Stimulated activated CD4-positive, alpha-beta T cell treated with anti-CD3 and anti-CD28 coated beads, Interleukin-1b, Interleukin-23, amount 100 ng/mL, for 1 hour (primary cell): ENCODE measurements around the gene HTR4.

ENCODE experiments used
- DNase-seq, 2 donors: peaks; one replicate each; pipeline ENCODE4 v3.0.0-alpha.2; 2020; ENCODE audit warnings: low read depth in 2 of 2

The HTR4 gene

DNA sequence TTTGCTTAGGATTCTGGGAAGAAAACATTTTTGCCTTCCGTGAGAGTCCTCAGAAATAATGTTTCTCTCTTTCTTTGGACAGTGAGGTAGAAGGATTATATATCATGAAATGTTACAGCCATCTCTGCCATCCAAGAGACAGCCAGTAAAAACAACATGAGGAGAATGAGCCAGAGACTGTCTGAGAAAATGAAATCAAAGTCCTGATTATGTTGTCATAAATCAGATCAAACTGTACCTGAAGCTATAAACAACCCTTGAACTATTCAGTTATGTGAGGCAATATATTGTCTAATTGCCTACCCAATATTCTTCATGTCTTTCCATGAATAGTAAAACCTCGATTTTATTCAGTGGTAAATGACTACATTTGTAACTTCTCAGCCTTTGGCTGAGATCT lies 9.2 kb upstream of the HTR4 start:
- no peak for DNase-seq

DNA sequence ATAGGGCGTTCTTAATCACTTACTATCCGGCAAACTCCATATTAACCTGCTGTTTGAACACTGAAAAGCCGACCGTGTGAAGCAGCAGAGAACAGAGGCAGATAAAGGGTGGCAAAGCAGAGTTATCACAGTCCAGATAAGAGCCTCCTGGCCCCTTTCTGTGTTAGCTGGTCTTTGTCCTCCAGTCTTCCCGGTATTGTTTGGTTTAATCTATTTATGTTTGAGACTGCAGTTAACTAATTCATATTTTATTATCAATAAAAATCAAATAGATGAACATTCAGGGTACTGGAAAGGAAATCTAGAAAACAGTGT lies 6.0 kb upstream of the HTR4 start:
- no peak for DNase-seq

DNA sequence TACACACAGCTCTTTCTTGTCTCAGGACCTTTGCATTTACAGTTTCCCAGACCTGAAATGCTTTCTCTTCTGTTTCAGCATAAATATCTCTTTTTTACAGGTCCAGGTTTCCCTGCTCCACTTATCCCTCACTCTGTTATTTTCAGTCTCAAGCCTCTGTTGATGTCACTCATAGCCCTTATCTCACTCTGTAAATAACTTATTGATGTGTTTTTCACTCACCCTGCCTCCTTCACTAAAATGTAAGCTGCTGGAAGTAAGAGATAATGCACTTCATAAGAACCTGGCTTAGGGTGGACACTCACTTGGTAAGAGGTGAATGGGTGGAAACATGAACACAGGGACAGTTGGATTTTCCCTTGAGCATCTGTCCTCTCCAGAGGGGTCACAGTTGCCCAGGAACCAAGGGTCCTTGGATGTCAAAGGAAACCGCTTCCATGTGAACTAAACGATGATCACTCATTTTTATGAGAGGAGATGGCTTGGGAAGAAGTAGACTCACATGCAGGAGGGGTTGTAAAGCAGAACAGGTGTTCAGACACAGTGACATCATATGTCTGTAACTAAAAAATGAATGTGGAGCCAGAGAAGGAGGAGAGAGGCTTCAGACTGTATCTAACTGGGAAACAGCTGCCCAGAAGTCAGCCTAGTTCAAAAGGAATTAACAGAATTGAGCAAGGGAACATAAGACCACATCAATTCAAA lies 5.5 kb upstream of the HTR4 start:
- DNase-seq: no peak

DNA sequence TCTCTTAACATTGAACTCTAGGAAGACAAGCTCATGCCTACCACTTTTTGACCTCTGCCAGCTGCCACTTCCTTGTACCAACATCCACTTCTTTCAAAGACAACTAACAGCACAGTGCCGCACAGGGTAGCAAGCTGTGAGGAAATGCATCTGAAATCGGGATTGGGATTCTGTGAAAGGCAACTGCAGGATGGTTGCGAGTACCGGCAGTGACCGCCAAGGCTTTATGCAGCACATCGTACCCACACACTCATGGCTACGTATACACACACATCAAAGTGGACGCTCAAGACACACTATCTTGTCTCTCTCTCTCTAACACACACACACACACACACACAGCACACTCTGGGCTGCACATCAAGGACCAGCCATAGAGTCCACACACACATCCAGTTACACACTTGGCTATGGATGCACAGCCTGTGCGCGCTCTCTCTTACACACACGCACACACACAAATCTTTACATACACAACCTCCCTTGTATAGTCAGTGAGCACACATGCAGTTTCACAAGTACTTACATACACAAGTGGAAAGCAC lies 964 bp downstream of the HTR4 start:
- DNase-seq: no peak

DNA sequence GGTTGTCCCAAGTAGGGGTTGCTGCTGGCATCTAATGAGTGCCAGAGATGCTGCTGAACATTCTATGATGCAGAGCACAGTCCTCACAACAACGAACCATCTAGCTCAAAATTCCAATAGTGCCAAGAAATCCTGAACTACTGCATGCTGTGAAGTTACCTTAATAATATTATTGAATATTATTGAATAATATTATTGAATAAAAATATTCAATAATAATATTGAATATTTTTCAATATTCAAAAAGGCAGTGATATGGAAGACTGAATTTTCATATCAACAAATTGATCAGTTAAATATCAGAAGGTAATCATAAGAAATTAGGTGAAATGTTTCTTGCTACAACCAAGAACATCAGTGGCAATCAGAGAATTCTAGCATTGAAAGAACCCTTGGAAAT lies 2.8 kb downstream of the HTR4 start:
- no peak for DNase-seq

DNA sequence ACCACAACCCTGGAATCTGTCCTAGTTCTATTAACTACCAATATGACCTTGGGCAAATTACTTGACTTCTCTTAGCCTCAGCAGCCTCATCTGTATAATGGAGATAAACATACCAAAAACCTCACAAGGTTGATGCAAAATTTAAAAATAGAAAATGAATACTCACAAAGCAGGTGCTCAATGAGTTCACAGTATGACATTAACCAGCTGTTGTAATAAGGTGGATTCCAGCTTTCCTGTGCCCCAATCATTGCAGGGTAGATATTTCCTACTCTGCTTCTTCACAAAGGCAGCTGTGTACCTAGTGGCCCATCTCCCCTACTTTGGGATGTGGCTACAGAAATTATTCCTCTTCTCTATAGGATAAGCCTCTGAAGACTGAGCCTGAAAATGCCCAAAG lies 8.8 kb downstream of the HTR4 start:
- DNase-seq: no peak

DNA sequence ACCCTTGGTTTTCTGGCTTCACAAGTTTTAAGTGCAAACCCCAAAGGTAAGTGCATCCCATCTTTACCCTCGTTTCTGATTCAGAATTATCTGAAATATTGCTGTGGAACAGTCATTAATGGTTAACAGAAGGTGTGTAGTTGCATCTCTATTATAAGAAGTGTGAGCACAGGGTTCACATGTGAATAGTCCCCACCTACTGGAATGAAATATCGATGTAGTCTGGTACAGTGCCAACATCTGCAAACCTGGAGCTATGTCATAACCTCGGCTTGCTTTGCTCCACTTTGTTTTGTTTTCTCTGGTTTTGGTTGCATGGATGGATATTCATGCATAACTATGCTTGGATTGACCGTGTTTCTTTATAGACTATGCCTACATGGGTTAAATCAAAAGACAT lies 12.6 kb downstream of the HTR4 start:
- DNase-seq: no peak

DNA sequence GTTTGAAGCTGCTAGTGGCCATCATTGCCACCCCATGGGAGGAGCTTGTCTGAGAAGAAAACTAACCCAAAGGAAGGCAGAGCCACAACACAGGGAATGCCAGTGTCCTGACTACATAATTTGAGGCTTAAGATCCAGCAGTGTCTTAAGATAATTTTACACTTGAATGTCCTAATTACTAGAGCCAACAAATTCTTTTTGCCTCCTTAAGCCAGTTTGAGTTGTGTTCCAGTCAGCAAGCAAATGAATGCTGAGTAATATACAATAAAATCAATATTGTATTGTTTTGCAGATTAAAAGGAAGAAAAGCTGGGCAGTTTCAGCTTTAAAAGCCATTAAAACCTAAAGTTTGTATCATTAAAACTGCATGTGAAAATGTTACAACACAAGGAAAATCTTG lies 13.9 kb downstream of the HTR4 start:
- no peak for DNase-seq

DNA sequence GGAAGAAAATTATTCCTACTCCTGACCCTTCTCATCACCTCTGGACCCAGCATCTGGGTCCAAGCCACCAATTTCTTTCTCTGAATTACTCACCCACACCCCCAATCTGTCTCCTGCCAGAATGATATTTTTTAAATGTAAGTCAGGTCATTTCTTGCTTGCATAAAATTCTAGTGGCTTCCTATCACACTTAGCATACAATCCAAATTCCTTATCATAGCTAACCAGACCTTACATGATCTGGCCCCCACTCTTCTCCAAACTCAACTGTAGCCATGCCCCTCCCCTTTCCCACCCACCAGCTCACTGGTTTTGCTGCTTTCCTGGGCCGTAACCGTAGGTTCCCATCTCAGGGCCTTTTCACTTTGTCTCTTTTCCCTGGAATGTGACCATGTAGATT lies 15.2 kb downstream of the HTR4 start:
- no peak for DNase-seq

DNA sequence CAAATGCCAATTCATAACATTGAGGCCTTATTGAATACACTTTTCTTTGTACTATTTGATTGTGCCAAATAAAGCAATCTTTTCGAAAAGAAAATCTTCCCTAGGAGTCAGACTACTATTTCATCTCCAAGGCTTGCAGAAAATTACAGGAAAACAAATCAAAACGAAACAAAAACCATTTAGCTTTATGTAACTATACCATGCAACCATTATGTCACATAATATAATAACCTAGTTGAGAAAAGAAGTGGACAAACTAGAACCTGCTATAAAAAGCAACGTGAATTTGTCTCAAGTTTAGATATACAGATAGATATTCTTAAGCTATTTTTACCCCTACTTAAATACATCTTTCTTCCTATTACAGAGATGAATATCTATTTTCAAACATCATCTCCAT lies 18.0 kb downstream of the HTR4 start:
- DNase-seq: no peak

DNA sequence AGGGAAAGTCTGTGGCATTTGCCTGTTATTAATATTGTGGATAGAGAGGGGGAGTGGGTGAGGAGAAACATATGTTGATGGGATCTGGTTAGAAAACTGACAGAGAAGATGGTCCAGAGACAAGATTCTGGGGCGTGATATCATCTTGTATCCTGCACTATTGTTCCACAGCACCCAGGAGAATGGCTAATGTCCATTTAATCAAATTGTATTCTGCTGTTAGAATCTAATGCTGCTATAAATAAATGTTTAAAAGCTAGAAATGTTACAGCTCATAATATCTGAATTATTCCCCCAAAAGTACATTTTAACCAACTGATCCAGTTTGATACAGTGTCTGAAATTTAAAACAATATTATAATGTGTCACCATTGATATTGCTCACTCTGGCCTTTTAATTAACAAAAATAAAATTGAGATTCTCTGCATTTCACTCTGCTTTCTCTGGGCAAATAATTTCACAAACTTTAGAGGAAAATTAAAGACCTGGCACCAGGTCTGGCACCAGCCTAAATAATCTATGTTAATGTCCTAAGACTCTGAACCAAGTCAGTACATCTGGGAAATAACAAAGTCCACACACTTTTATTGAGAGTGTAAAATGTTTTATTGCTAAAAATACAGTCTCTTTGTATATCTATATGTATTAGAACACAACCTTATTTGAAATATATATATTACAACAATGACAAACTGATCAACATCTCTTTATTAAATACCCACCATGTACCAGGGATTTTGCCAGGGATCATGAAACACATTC lies 18.8 kb downstream of the HTR4 start:
- no peak for DNase-seq

DNA sequence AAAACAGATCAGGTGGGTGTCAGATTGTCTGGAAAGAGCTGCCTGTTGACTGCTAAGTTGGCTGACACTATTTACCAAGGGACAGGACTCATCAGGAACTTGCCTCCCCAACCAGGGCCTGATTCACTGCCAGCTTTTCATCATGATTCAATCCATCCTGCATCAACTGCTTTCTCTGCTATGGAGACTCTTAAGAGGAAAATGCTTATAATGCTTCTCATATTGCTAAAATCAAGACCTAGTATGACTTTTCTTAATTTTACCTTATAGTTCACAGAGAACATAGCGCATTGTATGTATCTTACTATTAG lies 21.3 kb downstream of the HTR4 start:
- no peak for DNase-seq

DNA sequence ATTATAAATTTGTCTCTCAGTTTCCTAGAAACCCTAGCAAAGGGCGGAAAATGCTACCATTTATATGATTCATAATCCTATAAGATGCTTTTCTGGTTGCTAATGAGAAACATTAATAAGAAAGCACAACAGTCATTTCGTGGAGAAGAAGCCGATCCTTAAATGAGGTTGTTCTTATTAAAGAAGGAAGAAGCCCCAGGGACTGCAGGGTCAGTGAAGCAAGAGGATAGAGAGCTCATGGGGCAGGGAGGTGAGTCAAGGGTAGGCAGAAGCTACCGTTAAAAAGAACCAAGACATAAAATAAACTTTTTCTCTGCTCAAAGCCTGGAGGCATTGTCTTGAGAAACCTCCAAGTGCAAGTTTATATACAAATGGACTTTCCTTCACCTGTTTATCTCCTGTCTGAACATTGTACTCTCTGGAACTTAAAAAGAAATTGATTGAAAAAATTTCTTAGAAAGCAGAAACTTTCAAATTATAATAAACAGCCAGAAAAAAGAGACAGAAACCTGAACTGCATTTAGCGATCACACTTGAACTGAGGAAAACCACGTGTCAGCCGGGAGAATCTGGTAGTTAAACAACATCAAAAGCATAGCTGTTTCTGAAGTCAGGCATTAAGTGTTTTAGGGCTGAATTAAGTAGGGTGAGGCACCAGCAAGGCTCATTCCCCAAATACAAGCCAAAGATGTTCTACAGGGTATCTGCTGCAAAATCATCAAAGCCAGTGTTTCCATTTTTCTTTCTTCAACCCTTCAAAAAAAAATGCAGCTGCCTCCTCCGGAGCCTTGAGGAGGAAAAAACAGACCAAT lies 21.9 kb downstream of the HTR4 start:
- DNase-seq: no peak

DNA sequence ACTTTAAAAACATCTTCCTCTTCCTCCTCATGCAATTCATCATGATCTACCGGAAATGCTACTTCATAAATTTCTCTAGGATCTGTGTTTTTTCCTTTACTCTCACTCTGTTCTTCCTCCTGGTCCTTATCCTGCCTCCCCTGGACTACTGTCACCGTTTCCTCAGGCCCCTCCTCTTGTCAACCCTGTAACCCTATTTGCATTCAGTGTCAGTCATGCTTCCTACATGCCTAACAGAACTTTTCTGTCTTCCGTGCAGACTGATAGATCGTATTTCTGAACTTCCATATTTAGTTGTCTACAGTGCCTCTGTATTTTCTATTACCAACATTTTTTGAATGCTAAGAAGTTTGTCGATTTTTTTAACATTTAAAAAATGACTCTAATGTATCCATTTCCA lies 27.3 kb downstream of the HTR4 start:
- DNase-seq: no peak

DNA sequence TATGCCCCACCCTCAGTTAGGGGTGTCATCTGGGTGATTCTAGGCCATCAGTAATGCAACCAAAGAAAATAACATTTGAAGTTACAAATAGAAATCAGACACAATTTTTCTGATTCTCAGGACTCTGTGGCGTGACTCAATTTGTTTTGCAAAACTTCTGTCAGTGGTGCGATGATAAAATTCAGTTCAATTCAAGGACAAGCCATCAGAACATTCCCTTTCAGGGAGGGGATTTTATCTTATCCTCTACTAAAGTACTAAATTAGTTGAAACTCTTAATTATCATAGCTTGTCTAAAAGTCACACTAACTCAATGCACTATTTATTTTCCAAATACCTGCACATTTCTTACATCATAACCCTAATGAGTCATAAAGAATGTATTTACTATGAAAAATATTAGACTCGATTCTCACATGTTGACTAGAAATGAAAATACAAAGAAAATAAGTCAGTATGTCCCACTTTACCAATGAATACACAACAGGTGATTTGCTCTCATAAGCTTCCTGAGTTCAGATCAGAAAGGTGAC lies 28.2 kb downstream of the HTR4 start:
- DNase-seq: no peak

DNA sequence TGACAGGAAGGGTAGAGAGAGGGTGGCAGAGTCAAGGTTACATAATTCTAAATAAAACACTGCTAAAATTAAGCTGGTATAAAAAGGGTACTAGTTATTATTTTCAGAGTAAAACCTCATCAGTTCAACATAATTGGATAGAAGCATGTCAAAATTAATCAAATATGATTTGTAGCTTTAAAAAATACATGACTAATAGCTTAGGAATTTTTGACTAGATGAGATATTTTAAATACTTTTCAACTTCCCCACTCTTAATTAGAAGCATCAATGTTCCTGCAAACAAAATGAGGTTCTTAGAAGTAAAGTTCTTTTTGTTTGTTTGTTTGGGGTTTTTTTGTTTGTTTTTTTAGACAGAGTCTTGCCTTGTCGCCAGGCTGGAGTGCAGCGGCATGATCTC lies 29.1 kb downstream of the HTR4 start:
- no peak for DNase-seq

DNA sequence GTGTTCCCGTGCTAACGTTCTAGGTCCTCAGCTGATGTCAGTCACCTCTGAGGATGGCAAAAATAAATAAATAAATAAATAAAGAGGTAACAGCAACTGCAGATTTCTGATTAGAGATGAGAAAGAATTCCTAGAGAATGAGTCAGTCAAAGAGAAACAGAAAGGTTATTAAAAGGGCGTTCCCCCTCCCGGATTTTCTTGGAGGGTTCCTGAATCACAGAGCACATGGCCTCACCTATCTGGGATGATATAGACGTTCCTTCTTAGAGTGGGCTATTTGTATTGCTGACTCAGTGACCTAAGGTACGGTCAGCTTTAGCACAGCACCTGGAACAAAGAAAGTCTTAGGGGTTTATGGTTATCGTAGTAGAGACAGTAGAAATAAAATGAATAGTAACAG lies 30.6 kb downstream of the HTR4 start:
- DNase-seq: no peak

DNA sequence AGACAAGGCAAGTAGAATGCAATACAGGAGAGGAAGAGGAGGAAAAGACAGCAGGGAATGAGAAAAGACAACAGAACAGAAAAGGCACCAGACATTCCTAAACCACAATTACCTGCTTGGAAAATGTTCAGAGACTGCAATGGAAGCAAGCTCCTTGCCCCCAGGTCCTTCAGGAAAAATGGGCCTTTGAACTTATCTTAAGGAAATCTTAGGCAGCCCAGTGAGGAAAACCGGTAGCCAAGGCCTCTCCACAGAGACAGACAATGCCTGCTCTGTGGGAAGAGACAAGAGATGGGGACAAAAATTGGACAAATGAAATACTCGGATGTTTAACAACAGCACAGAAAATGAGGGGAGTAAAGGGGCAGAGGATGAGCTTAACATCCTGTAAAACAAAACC lies 31.2 kb downstream of the HTR4 start:
- no peak for DNase-seq

DNA sequence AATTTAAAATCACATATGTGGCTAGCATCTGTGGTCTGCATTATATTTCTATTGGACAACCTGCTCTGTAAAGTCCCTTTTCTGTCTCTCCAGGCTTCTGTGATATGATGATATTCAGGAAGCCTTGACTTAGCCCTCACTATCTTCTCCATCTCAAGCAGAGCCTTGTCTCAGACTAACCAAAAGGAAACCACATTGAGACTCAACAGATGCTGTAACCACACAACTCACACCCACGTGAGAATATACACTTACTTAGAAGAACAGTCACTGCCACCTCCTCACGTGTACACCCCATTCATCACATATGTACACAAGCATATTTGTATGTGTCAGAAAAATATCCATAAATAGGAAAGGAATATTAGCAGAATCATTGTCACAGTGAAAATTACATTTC lies 33.6 kb downstream of the HTR4 start:
- no peak for DNase-seq

DNA sequence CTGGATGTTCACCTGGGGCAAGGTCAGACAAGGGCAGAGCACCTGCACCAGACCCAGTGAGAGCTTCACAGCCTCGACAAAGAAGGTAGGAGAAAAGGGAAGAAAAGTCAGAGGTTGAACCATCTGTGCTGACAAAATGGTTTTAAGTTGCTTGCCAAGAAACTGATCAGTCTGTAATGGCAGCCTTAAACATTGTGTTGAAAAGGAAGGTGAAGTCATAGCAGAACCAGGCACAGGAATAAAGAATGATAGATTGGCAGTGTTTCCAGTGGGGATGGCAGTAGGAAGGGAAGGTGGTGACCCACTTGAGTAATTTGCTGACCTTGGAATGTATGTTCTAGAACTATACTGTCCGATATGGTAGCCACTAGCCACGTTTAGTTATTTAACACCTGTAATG lies 34.2 kb downstream of the HTR4 start:
- no peak for DNase-seq

DNA sequence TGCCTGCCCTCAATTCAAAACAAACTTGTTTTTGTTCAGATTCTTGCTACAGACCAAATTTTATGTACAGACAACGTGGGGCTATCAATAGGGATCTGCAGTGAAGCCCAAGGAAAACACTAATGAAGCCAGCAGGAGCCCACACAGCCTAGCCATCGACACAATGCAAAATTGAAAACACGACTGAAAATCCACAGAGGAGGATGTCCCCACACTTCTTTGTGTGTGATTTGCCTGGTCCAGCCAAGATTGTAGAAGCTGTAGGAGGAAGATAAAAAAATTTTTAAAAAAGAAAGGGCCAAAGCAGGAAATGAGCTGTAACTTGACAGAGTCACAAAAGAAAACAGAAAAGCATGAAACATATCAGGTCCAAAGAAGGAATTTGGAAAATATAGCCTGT lies 34.8 kb downstream of the HTR4 start:
- no peak for DNase-seq

DNA sequence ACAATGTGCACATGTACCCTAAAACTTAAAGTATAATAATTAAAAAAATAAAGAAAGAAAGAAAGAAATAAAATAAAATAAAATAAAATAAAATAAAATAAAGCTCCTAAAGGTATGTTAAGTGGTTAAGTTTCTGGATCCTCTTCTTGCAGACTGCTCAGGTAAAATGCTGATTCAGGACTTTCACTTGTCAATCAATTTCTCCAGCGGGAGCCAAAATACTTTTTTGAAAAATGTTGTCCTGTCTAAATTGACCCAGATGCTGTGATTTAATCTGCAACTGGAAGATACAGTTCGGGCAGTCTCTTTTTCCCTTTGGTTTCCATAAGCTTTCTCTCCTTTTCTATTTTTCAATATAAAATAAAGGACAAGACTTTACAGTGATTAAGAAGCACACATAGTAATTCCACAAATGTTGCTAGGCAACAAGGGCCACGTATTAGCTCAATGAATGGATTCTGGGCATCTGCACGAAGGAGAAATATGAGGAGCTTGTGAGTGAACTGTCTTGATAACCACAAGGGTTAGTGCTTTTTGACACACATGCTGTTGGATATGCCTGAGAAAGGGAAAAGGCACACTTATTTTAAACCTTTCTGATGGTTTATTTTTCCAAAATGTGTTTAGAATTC lies 38.6 kb downstream of the HTR4 start:
- no peak for DNase-seq
